ENCODE data around the gene IL22. TPM values are rescaled to one million over a fixed set of nuclear protein-coding genes. Genes with fewer than 3 reads are reported as not detected.

IL22 gene
- total RNA-seq, 1 donor from 2014 or later: not detected

GRCh38 chr12:68264158-68264855 lies 10.9 kb upstream of the IL22 start:
- ATAC-seq (peak; percentile 83), DNase-seq (no peak)
- Histone ChIP-seq H3K36me3 (no peaks in the 10 kb centered on the region), H3K27ac (no peak overlapping the region), H3K27me3 (peaks cover 3% of the 10 kb centered on the region), H3K4me3 (no peak overlapping the region), H3K9me3 (no peaks in the 10 kb centered on the region), H3K4me1 (no peaks in the 10 kb centered on the region)
- TF ChIP-seq, protein P1, sequence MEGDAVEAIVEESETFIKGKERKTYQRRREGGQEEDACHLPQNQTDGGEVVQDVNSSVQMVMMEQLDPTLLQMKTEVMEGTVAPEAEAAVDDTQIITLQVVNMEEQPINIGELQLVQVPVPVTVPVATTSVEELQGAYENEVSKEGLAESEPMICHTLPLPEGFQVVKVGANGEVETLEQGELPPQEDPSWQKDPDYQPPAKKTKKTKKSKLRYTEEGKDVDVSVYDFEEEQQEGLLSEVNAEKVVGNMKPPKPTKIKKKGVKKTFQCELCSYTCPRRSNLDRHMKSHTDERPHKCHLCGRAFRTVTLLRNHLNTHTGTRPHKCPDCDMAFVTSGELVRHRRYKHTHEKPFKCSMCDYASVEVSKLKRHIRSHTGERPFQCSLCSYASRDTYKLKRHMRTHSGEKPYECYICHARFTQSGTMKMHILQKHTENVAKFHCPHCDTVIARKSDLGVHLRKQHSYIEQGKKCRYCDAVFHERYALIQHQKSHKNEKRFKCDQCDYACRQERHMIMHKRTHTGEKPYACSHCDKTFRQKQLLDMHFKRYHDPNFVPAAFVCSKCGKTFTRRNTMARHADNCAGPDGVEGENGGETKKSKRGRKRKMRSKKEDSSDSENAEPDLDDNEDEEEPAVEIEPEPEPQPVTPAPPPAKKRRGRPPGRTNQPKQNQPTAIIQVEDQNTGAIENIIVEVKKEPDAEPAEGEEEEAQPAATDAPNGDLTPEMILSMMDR (IDR thresholded peaks at IDR 0.05): no peak
- intact Hi-C loops (cut with DNase I): no loop called here

DNA sequence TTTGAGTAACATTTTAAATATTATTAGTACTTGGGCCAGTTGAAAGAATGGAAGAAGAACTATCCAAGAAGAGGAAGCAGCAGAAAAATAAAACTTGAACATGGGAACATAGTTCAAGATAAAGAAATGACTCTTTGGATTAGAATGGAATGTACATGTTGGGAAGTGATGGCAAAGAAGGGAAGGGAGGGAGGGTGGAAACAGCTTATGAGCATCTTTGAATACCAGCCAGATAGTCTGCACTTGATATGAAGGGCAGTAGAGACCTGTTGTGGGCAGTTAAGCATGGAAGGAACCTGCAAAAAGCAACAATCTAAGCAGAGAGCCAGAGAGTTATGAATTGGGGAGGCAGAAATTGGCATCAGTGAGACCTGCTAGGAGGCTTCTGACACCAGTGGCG lies 10.0 kb upstream of the IL22 start:
- Histone ChIP-seq H3K27me3 (peaks cover 4% of the 10 kb centered on the region), H3K36me3 (no peaks in the 10 kb centered on the region), H3K4me1 (no peaks in the 10 kb centered on the region), H3K4me3 (no peak overlapping the region), H3K27ac (no peak overlapping the region), H3K9me3 (no peaks in the 10 kb centered on the region)
- no peak for ATAC-seq
- no peak for DNase-seq
- TF ChIP-seq, protein P1 (IDR thresholded peaks at IDR 0.05): no peak
- intact Hi-C loops (cut with DNase I): no loop called here

DNA sequence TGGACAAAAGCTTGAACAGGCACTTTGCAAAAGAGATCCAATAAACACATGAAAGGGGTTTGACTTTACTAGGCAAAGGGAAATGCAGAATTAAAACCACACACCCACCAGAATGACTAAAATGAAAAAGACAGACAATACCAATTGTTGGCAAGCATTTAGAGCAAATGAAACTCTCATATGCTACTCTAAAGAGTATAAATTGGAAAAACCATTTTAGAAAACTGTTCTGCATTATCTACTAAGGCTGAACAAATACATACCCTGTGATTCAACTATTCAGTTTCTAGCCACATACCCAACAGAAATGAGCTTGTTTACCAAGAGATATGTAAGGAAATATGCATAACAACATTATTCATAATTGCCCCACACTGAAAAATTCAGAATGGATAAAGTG lies 8.5 kb upstream of the IL22 start:
- H3K36me3 ChIP-seq: no peaks in the 10 kb centered on the region
- intact Hi-C loops (cut with DNase I): no loop called here
- TF ChIP-seq, protein P1 (IDR thresholded peaks at IDR 0.05): no peak
- H3K27ac ChIP-seq: no peak overlapping the region
- no peaks in the 10 kb centered on the region for H3K9me3 ChIP-seq
- H3K4me3 ChIP-seq: no peak overlapping the region
- peaks cover 5% of the 10 kb centered on the region for H3K27me3 ChIP-seq
- no peak for DNase-seq
- H3K4me1 ChIP-seq: no peaks in the 10 kb centered on the region
- no peak for ATAC-seq

DNA sequence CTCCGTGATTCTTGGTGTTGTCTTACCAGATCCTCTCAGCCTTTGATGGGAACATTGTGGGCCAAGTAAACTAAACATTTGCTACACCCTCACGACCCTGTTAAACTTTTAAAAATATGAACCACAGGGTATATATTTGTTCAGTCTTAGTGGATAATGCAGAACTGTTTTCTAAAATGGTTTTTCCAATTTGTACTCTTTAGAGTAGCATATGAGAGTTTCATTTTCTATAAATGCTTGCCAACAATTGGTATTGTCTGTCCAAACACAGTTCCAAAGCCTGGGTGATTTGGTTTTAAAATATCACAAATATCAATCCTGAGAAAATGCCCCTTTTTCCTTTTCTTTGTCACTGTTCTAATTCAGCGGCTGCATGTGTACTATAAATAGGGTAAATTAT lies 6.7 kb upstream of the IL22 start:
- TF ChIP-seq, protein P1 (IDR thresholded peaks at IDR 0.05): no peak
- ATAC-seq: no peak
- Histone ChIP-seq H3K4me3 (no peak overlapping the region), H3K9me3 (no peaks in the 10 kb centered on the region), H3K27me3 (peaks cover 5% of the 10 kb centered on the region), H3K36me3 (no peaks in the 10 kb centered on the region), H3K27ac (no peak overlapping the region), H3K4me1 (no peaks in the 10 kb centered on the region)
- intact Hi-C loops (cut with DNase I): no loop called here
- no peak for DNase-seq

GRCh38 chr12:68259318-68259940 lies 6.0 kb upstream of the IL22 start:
- ATAC-seq: no peak
- no peak for DNase-seq
- Histone ChIP-seq H3K27me3 (peaks cover 5% of the 10 kb centered on the region), H3K4me3 (no peak overlapping the region), H3K36me3 (no peaks in the 10 kb centered on the region), H3K27ac (no peak overlapping the region), H3K9me3 (no peaks in the 10 kb centered on the region), H3K4me1 (no peaks in the 10 kb centered on the region)
- intact Hi-C loops (cut with DNase I): no loop called here
- TF ChIP-seq, protein P1 (IDR thresholded peaks at IDR 0.05): no peak

Data from upper lobe of right lung (tissue), 1 donor.